Measurements from ENCODE around the gene COMMD7. TPM values are rescaled to one million over a fixed set of nuclear protein-coding genes. Genes with fewer than 3 reads are reported as not detected.

The COMMD7 gene
- total and polyA plus RNA-seq, 9 of the 15 experiments (the other 6 are each of a cell fraction or from before 2014, with no cell fraction given), result 11.9 to 69.1 (median 34.7) TPM

DNA sequence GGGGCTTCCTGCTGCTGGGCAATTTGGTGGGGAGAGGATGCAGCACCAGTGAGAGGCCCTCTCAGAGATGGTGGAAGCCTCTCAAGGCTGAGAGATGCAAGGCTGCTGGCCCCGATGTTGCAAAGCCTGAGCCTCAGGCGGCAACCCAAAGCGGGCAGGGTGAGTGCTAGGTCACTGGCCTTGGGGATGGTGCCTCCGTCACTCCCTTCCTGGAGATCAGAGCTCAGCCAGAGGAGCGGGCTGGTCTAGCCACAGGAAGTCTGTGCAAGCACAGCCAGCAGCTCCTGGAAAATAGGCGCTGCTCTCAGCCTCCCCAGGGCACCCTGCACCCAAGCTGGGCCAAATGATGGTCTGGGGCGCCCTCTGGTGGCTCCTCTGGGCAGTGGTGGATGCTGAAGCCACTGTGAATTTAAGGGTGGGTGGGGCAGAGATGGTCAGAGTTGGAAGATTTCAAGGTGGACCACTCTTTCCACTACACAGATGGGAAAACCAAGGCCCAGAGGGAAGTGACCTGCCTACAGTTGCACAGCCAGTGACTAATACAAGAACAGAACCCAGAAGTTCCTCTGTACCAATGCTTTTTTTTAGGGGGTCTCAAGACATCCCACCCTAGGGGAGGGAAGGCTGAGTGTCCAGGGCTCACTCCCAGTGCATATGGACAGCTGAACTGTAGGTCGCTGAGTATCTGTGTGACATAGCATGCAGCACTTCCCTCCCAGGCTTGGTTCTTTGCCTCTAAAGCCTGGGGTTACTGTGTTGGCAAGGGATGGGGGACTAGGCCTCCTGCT lies 90.3 kb downstream of the COMMD7 start (continued):
- TF ChIP-seq, protein P1, sequence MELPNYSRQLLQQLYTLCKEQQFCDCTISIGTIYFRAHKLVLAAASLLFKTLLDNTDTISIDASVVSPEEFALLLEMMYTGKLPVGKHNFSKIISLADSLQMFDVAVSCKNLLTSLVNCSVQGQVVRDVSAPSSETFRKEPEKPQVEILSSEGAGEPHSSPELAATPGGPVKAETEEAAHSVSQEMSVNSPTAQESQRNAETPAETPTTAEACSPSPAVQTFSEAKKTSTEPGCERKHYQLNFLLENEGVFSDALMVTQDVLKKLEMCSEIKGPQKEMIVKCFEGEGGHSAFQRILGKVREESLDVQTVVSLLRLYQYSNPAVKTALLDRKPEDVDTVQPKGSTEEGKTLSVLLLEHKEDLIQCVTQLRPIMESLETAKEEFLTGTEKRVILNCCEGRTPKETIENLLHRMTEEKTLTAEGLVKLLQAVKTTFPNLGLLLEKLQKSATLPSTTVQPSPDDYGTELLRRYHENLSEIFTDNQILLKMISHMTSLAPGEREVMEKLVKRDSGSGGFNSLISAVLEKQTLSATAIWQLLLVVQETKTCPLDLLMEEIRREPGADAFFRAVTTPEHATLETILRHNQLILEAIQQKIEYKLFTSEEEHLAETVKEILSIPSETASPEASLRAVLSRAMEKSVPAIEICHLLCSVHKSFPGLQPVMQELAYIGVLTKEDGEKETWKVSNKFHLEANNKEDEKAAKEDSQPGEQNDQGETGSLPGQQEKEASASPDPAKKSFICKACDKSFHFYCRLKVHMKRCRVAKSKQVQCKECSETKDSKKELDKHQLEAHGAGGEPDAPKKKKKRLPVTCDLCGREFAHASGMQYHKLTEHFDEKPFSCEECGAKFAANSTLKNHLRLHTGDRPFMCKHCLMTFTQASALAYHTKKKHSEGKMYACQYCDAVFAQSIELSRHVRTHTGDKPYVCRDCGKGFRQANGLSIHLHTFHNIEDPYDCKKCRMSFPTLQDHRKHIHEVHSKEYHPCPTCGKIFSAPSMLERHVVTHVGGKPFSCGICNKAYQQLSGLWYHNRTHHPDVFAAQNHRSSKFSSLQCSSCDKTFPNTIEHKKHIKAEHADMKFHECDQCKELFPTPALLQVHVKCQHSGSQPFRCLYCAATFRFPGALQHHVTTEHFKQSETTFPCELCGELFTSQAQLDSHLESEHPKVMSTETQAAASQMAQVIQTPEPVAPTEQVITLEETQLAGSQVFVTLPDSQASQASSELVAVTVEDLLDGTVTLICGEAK (IDR thresholded peaks at IDR 0.05), result no peak
- TF ChIP-seq, protein P1 (CRISPR knock-in tag; IDR thresholded peaks at IDR 0.05), result no peak
- TF ChIP-seq PRMT5 (CRISPR knock-in tag; IDR thresholded peaks at IDR 0.05) (no peak), OTX1 (CRISPR knock-in tag; IDR thresholded peaks at IDR 0.05) (no peak), ARID2 (IDR thresholded peaks at IDR 0.05) (peak; percentile 95), ZNF124 (CRISPR knock-in tag; IDR thresholded peaks at IDR 0.05) (no peak), BMI1 (IDR thresholded peaks at IDR 0.05; ENCODE audit: low read length) (no peak), SIN3A (IDR thresholded peaks at IDR 0.05; ENCODE audit: borderline replicate concordance in 2 of 2, control insufficient read depth in 1 of 2, low read depth in 2 of 2, low read length in 2 of 2) (no peak), PTTG1 (tag; IDR thresholded peaks at IDR 0.05; ENCODE audit: low read depth) (no peak), HNRNPUL1 (IDR thresholded peaks at IDR 0.05; ENCODE audit: low read length) (no peak), ASH1L (IDR thresholded peaks at IDR 0.05; ENCODE audit: borderline replicate concordance, low read depth, partially characterized antibody) (no peak), POLR3G (IDR thresholded peaks at IDR 0.05; ENCODE audit: extremely low read depth, insufficient read length, insufficient replicate concordance) (no peak)
- TF ChIP-seq, protein P2, sequence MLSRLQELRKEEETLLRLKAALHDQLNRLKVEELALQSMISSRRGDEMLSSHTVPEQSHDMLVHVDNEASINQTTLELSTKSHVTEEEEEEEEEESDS (CRISPR knock-in tag; IDR thresholded peaks at IDR 0.05), result no peak
- TF ChIP-seq, protein P3, sequence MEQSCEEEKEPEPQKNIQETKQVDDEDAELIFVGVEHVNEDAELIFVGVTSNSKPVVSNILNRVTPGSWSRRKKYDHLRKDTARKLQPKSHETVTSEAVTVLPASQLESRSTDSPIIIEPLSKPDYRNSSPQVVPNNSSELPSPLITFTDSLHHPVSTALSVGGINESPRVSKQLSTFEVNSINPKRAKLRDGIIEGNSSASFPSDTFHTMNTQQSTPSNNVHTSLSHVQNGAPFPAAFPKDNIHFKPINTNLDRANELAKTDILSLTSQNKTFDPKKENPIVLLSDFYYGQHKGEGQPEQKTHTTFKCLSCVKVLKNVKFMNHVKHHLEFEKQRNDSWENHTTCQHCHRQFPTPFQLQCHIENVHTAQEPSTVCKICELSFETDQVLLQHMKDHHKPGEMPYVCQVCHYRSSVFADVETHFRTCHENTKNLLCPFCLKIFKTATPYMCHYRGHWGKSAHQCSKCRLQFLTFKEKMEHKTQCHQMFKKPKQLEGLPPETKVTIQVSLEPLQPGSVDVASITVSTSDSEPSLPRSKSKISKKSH (CRISPR knock-in tag; IDR thresholded peaks at IDR 0.05), result no peak
